ENCODE measurements around the gene NDUFS6.

DNA sequence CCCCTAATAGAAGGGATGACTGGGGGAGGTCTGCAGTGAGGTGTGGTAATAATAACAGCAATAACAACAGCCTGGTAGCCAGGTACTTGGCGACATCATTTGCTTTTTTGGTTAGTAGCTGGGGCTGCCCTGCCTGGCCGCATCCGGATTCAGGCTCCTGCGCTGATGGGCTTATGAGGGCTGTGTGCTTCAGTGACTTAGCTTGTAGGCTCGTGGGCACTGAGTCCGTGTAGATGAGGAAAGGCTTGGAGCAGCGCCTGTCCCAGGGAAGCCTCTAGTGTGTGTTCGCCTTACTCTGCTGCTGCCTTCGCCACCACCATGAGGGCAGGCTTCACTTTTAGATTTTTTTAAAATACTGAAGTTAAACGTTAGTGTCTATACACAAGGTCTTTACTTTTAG, 4.5 kb downstream of the NDUFS6 start:
- TF ChIP-seq, protein P1, sequence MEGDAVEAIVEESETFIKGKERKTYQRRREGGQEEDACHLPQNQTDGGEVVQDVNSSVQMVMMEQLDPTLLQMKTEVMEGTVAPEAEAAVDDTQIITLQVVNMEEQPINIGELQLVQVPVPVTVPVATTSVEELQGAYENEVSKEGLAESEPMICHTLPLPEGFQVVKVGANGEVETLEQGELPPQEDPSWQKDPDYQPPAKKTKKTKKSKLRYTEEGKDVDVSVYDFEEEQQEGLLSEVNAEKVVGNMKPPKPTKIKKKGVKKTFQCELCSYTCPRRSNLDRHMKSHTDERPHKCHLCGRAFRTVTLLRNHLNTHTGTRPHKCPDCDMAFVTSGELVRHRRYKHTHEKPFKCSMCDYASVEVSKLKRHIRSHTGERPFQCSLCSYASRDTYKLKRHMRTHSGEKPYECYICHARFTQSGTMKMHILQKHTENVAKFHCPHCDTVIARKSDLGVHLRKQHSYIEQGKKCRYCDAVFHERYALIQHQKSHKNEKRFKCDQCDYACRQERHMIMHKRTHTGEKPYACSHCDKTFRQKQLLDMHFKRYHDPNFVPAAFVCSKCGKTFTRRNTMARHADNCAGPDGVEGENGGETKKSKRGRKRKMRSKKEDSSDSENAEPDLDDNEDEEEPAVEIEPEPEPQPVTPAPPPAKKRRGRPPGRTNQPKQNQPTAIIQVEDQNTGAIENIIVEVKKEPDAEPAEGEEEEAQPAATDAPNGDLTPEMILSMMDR (IDR thresholded peaks at IDR 0.05): no peak
- TF ChIP-seq POLR2A (IDR thresholded peaks at IDR 0.05) (no peak), POLR2AphosphoS5 (IDR thresholded peaks at IDR 0.05; ENCODE audit: insufficient read depth in 1 of 2, low read depth in 1 of 2) (no peak)

Measured in vagina (tissue), 2 donors.